GM10847 (cell line): ENCODE results near the gene LEFTY1.

Source experiments
- POLR2A ChIP-seq: IDR thresholded peaks from 2 replicates; pipeline ENCODE4 v1.6.1; 2011; ENCODE audit not compliant: insufficient read length; ENCODE audit errors: extremely low read depth

The LEFTY1 gene

GRCh38 chr1:225871359-225872074 lies 17.4 kb downstream of the LEFTY1 start:
- no peak for TF ChIP-seq POLR2A

GRCh38 chr1:225870911-225871310 lies 18.0 kb downstream of the LEFTY1 start:
- no peak for TF ChIP-seq POLR2A

- no peak for TF ChIP-seq POLR2A
Observed at GRCh38 chr1:225868631-225869330, 20.2 kb downstream of the LEFTY1 start.

GRCh38 chr1:225866981-225867380 lies 22.0 kb downstream of the LEFTY1 start:
- no peak for TF ChIP-seq POLR2A

- no peak for TF ChIP-seq POLR2A
Observed at GRCh38 chr1:225866061-225866837, 22.7 kb downstream of the LEFTY1 start.

- TF ChIP-seq POLR2A, result no peak
Observed at GRCh38 chr1:225865514-225865913, 23.4 kb downstream of the LEFTY1 start.

- no peak for TF ChIP-seq POLR2A
Observed at GRCh38 chr1:225863167-225863566, 25.8 kb downstream of the LEFTY1 start.

GRCh38 chr1:225862581-225862950 lies 26.4 kb downstream of the LEFTY1 start:
- no peak for TF ChIP-seq POLR2A

GRCh38 chr1:225861834-225862580 lies 26.9 kb downstream of the LEFTY1 start:
- no peak for TF ChIP-seq POLR2A

GRCh38 chr1:225860876-225861441 lies 28.0 kb downstream of the LEFTY1 start:
- TF ChIP-seq POLR2A, result no peak

GRCh38 chr1:225860107-225860506 lies 28.8 kb downstream of the LEFTY1 start:
- TF ChIP-seq POLR2A, result no peak

GRCh38 chr1:225859151-225859550 lies 29.8 kb downstream of the LEFTY1 start:
- no peak for TF ChIP-seq POLR2A

- no peak for TF ChIP-seq POLR2A
Observed at GRCh38 chr1:225857256-225857655, 31.7 kb downstream of the LEFTY1 start.

GRCh38 chr1:225855503-225856300 lies 33.2 kb downstream of the LEFTY1 start:
- TF ChIP-seq POLR2A, result no peak
